ENCODE results near the gene VCX3B.
"Not testable (repeated sequence)": the region's sequence is repeated elsewhere in the genome, so short reads cannot be mapped to it uniquely, and the experiment has no call there.

Gene VCX3B

DNA sequence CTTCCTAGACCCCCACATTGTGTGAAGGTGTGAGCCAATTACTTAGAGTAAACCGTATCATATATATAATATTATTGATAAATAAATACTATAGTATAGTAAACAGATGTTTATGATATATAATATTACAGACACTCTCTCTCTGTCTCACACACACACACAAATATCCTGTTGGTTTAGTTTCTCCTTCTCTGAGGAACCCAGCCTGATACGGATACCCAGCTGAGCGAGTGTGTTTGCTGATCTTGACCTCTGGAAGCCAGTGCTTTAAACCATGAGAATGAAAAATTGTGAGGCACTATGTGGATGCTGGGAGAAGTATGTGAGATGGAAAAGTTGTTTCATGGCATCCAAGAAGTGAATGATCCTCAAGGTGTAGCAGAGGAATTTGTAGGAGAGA lies at the start of gene VCX3B:
Gene VCX3B, plus strand, starts transcription at position 301 of the 400 bp plus-strand sequence. CDS start 621 bp downstream, outside the sequence.
- not testable (repeated sequence) for DNase-seq (ENCODE audit: low spot score)

DNA sequence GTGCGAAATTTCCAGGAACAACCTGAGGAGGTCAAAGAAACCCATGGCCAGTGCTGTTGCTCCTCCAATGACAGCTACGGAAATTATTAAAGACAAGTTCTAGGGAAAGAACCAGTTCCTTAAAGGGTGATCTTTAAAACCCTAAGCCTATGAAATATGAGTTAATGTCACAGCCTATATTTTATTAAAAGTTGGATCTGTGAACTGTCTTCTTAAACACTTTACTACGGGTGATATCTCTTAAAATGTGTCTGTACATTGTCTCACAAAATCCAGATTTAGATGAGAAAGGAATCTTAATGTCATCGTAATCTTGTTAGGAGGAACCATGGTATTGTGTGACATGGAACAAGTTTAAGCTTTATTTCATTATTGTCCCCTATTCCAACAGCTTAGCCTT lies 46.3 kb upstream of the VCX3B start:
- no peak for DNase-seq (ENCODE audit: low spot score)

DNA sequence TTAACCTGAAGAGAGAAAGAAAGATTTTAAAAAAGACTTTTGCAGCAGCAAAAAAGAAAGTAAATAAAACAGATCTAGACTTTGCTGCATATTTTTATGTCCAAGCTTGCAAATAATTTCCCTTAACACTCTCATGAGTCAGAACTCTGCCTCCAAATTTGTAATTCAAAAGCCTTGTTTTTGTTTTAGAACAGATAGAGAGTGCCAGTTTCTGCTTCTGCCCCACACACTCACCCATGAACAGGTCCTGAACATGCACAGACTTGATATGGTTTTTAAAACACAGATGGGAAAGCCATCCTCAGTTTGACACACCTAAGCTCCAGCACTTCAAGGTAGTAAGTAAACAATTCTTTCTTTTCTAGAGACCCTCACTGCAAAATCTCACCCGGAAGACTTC lies 39.7 kb upstream of the VCX3B start:
- DNase-seq (ENCODE audit: low spot score), result no peak

DNA sequence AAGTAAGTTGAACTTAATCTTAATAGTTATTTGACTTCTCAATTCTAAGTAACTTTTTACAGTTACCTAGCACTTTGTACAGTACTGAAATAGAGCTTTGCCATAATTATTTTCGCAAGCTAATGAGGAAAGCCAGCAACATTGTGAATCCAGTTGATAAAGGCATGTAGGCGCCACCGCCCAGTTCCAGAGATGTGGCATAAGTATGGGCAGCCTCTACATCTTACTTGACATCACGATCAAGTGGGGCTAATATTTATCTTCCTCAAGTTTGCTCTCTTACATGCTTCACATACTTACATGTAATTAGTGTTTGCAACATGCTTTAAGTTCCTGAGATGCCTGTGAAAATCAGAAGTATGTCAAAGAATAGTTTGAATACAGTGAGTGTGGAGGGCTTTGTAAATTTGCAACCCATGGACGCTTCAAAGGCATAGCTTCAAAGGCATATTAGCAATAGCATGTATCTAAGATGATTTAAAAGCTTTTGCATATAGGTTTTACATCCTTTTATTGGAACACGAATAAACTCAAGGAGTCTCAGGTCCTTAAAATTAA lies 34.9 kb upstream of the VCX3B start:
- no peak for DNase-seq (ENCODE audit: low spot score)

DNA sequence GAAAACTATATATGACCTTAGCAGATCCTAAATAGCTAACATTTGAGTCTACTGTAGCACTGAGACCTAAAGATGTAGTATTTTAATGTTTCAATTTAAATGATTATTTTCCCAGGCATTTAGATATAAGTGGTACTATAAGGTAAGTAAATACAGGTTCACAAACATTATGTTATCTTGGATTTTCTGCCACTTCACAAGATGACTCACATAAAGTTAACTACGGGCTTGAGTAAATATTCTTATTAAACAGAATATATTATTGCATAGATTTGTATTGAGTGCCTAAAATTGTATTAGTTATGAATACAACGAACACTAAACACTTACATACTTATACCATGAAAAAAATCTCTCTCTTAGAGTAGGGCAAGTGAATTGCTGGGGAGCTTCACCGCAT lies 34.2 kb upstream of the VCX3B start:
- no peak for DNase-seq (ENCODE audit: low spot score)

DNA sequence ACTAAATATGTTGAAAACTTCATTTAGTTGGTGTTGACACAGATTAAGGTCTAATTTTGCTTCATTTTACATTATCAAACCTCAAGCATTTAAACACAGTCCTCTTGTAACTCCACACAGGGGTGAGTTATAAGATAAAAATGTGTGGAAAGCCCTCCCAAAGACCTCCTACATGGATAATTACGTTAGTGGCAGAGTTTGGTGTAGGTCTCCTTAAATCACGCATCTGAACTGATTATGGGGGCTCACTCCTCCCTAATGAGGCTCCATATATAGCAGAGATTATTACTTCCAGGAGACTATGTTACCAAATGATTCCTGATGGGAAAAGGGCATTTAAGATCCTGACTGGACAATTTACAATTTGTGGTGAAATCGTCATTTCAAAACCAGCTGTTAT lies 32.2 kb upstream of the VCX3B start:
- DNase-seq (ENCODE audit: low spot score), result no peak

DNA sequence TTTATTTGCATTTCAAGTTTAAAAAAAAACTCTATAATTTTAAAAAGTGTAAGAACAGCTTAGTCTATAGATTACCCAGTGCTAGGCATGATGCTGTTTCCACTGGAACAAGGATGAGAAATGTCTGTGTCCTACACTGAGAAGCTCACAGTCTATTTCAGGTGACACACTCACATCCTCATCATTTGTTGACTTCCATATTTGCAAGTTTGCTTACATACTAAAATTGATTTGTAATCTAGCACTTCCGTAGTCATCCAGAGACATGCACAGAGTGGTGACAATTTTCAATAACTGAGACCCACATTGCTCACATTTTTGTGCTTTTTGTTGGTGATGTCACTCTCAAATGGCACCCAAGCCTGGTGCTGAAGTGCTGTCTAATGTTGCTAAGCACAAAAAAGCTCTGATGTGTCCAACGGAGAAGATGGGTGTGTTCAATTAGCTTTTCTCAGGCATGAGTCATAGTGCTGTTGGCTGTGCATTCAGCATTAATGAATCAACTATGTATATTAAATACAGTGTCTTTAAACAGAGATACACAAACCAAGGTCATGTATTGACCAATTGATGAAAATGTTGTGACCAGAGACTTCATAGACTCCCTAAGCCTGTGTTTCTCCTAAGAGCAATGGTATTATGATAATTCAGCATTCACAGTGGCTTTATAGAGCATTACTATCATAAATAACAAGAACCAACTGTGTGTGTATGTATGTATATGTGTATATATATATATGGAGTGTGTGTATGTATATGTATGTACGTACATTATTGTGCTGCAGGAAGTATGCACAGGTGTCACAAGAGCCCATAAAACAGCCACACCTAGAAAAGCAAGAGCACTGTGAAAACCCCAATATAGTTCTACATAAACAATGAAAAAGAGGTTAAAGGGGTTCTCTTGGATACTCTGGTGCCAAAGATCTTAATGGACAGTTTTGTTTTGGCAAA lies 31.2 kb upstream of the VCX3B start:
- no peak for DNase-seq (ENCODE audit: low spot score)

DNA sequence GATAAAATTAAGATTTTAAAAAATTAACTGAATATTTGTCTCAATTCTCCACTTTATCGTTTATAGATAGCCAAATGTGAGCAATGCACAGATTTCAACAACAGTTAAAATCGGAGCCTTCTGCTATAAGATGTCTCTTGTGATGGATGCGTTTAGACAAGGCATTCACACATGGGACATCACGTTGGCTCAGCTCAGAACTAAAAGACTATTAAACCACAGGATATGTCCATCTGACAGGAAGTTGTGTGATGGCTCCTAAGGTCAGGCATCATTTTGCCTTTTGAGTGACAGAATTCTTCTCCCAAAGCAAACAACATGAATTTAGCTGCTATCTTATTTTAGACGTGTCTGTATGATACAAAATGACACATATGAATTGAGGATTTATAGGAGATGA lies 17.3 kb upstream of the VCX3B start:
- no peak for DNase-seq (ENCODE audit: low spot score)

DNA sequence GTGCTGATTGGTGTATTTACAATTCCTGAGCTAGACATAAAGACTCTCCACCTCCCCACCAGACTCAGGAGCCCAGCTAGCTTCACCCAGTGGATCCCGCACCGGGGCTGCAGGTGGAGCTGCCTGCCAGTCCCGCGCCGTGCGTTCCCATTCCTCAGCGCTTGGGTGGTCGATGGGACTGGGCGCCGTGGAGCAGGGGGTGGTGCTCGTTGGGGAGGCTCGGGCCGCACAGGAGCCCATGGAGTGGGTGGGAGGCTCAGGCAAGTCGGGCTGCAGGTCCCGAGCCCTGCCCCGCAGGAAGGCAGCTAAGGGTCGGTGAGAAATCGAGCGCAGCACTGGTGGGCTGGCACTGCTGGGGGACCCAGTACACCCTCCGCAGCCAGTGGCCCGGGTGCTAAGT lies 12.3 kb upstream of the VCX3B start:
- DNase-seq (ENCODE audit: low spot score), result not testable (repeated sequence)

DNA sequence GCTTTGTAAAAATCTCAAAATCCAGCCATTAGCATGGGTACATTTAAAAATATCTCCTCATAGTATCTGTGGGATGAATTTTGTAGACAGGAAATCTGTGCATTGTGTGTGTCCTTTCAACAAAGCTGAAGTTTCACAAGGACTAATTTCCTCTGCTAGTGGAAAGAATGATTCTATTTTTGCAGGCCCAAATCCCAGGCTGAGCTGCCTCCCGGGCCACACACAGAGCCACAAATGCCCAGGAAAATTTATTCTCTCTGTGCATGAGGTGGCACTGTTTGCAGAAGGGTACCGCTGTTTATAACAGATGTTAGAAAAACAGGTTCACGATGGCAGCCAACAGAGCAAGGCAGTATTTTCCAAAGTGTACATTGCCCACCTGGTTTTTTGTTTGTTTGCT lies 11.0 kb upstream of the VCX3B start:
- DNase-seq (ENCODE audit: low spot score), result no peak

DNA sequence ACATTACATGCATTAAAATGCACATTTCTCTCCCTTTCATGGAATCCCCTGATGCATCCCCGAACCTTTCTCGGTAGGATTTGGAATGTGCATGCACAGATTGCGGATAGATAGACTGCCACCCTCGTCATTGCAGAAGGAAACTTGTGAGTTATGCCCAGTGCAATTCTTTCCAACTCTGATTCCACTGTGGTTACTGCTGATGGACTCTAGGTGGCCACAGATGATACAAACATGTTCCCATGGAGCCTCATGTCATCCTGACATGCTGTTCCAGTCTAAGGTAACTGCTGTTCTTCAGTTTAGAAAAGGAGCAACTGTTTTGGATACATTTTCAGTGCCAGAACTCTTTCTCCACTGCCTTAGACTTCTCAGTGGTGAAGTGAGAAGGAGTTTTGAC lies 9.1 kb upstream of the VCX3B start:
- no peak for DNase-seq (ENCODE audit: low spot score)

DNA sequence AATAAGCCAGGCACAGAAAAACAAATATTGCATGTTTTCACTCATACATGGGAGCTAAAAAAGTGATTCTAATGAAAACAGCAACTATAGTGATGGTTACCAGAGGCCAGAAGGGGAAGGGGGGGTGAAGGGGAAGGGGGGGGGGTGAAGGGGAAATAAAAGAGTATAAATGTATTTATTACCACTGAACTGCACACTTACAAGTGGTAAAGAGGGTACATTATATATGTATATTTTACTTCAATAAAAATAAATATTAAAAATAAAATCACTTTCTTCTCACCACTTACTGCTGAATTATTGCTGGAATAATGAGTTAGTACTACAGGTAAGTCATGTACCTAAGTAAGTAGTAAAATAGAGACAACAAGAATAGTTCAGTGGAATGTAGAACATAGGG lies 2.1 kb upstream of the VCX3B start:
- DNase-seq (ENCODE audit: low spot score), result no peak

DNA sequence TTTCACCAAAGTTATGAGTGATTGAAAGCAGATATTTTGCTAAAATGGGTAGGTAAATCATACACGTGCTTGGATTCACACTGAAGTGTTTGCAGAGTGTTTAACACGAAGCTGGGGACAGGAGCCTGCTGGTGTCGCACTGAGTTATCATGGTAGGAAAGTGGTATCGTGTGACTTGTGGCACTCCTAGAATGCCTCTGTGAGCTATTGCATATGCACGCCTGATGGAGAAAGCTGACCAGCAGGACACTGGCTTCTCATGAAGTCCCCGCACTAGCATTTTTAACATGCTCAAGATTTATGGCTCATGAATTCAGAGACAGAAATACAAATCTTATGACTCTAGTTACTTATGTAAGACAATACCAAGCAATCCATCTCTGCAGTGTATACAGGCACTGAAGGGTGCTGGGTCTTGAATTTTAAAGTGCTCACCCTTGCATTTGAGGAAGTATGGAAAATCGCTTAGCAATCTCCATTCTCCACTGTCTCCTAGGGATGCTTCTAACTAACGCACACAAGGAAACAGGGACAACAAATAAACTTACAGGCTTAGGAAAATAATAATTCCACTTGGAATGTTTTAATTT lies 19.8 kb downstream of the VCX3B start:
- DNase-seq (ENCODE audit: low spot score), result no peak

DNA sequence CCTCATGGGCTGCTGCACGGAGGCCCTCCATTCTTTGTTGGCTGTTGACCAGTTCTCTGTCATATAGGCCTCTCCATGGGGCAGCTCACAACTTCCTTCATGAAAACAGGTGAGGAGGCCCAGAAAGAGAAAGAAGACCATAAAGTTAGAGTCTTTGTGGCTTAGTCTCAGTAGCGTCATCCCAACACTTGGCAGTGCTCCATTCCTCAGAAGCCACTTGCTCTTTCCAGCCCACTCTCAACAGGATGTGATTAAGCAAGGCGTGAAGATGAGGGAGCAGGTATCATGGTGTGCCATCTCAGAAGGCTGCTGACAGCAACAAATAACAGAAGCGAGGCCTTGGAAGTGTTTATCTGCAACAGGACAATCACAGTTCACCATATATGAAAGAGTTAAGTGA lies 30.4 kb downstream of the VCX3B start:
- DNase-seq (ENCODE audit: low spot score), result not testable (repeated sequence)

DNA sequence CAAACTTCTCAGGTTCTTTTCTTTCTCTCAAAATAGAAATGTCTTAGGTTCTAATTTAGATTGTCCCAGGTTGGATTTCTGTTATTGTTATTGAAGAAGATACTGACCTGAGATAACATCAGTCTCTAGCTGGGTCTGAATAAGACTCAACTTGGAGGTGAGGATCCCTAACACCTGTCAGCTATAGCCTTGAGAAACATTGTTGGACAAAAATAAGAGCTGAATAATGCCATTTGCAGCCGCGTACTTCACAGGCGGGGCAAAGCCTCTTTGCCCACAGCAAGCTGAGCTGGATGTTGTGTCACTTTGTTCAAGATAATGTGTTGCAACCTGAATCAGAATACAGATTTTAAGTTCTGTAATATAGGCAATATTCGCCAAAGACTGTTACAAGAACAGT lies 35.6 kb downstream of the VCX3B start:
- DNase-seq (ENCODE audit: low spot score), result no peak

DNA sequence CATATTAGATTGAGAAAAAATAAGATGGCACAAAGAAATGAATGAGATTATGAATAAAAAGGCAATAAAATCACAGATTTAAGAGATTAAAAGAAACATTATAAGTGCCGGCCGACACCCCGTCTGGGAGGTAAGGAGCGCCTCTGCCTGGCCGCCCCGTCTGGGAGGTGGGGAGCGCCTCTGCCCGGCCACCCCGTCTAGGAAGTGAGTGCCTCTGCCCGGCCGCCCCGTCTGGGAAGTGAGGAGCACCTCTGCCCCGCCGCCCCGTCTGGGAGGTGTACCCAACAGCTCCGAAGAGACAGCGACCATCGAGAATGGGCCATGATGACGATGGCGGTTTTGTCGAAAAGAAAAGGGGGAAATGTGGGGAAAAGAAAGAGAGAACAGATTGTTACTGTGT lies 37.5 kb downstream of the VCX3B start:
- not testable (repeated sequence) for DNase-seq (ENCODE audit: low spot score)

DNA sequence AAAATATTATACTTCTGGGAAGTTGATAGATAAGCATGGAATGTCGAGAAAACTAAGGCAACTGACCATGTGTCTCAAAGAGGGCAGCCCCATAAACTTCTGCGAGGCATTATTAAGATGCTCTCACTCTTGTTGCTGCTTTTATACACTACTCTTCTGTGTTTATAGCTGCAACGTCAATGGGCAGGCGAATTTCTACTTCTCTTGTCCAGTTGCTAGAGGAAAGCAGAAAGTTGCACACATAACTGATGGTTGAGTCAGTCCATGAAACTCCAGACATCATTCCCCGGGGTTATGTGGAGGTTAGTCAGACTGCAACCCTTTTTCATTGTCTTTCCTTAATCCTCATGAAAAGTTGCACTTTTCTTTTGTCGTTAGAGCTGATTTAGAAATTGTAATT lies 39.8 kb downstream of the VCX3B start:
- DNase-seq (ENCODE audit: low spot score), result no peak

Data from AG20443 (cell line).